Measurements from ENCODE around the gene LNPEP.
"Not testable (repeated sequence)": the region's sequence is repeated elsewhere in the genome, so short reads cannot be mapped to it uniquely, and the experiment has no call there.

LNPEP gene

DNA sequence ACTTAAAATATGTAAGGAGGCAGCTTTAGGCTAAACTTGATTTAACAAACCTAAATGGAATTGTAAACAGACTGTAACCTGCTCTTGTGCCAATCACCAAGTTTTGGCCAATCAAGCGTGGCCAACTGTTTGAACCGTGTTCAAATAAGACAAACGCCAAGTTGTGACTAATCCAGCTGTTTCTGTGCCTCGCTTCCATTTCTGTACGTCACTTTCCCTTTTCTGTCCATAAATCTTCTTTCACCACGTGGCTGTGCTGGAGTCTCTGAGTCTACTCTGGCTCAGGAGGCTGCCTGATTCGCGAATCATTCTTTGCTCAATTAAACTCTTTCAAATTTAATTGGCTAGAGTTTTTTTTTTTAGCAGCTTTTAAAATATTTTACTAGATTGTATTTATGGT is 135.2 kb downstream of the LNPEP start:
- no peak for DNase-seq

DNA sequence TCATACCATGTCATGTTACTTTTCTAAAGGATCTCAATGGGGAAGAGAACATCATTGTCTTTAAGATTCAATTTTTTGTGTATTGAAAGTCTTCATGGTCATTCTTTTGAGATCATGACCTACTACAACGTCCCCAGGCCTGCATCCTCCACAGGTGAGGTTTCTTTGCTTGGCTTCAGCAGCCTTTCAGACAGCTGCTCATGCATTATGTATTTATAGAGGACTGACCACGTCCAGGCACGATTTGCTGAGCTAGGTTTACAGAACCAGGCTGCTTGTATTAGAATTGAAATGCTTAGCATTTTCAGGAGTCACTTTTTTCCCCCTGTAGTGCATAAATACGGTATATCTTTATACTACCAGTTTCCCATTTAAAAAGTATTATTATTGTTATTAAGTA is 136.1 kb downstream of the LNPEP start:
- DNase-seq = no peak

DNA sequence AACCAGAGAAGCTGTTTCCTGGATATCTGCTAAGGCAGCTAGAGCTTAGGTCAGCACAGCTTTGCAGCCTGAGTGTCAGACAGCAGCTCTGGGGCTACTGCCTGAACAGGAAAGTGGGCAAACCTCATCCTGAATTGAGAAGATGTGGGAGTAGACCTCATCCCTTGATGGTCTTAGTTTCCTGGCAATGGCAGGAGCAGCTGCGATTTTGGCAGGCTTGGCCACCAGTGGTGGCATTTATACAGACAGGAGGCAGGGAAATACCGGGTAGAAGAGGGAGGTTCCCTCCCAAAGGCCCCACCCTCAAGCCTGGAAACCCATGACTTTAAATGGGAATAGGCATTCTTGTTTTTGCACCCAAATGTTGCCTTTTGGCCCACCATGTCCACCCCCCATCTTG is 136.8 kb downstream of the LNPEP start:
- DNase-seq = no peak

DNA sequence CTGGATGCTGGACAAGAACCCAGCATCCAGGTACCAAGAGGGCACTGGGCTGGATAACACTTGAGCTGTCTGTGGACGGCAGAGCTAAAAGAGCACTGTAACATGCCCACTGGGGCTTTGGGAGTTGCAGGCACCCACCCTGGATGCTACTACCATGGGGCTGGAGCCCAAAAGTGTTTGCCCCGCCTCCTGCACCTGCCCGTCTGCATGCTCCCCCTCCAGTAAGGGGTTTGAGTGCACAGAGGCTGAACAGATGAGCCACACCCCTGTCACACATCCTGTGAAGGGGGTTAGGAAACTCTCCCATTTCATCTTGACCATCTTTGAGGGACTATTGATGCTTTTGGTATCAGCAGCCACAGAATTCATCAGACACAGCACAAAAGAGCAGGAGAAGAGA is 137.5 kb downstream of the LNPEP start:
- no peak for DNase-seq

DNA sequence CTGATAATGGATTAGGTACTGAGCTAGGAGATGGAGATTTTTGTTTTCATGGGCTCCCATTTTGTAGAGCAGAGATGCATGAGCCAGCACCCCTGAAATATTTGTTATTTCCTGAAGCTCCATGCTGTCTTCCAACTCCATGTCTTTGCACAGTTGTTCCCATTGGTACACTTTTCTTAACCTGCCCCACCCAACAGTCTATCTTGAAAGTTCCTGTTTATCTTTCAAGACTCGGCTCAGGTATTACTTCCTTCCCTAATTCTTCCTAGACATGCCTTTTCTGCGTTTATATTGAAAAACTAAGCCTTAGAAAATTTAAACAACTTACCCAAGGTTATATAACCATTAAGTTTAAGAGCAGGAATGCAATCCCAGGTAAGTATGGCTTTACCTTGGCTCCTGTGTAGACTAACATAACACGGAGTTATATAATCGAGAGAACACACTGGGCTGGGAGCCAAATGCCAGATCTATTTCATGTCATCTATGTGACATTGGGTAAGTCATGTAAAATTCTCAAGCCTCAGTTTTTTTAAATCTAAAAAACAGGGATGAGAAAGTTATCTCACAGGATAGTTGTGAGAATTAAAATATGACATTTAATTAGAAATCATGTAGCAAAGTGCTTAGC is 139.1 kb downstream of the LNPEP start:
- DNase-seq = no peak

DNA sequence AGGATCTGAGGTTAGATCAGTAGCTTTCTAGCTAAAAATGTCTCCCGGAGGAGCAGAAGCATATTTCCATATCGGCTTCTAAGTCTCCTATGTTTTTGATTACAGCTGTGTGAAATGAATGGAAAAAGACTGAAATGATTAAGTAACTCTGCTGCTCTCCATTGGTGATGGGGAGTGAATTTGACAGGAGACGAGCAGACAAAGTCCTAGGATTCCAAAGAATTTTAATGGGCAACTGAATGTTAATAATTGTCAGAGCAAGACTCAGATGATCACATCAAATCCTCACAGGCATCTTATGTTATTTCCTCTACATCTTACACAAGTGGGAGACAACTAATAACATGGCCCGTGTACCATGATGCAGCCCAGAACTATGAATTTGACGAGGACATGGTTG is 139.8 kb downstream of the LNPEP start:
- DNase-seq = no peak

DNA sequence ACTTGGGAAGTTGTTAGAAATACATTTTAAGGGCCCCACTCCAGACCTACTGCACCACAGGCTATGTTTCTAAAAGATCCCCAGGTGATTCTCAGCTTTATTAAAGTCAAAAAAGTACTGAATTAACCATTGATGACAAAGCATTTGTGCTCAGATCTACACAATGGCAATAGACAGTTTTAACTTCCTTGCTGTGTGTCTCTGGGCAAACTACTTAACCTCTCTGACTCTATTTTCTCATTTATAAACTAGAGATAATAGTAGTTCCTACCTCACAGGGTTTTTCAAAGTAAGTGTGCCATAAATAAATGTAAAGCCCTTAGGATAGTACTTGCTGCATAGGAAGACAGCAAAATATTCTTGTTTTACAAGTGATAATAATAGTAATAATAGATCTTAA is 140.2 kb downstream of the LNPEP start:
- no peak for DNase-seq

DNA sequence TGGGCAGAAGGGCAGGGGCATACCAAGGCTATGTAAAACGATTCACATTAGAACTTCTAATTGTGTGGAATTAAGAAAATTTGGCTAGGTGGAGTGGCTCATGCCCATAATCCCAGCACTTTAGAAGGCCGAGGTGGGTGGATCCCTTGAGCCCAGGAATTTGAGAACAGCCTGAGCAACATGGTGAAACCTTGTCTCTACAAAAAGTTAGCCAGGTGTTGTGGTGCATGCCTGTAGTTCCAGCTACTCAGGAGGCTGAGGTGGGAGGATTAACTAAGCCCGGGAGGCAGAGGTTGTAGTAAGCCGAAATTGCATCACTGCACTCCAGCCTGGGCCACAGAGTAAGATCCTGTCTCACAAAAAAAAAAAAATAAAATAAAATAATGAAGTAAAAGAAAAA is 141.4 kb downstream of the LNPEP start:
- no peak for DNase-seq

DNA sequence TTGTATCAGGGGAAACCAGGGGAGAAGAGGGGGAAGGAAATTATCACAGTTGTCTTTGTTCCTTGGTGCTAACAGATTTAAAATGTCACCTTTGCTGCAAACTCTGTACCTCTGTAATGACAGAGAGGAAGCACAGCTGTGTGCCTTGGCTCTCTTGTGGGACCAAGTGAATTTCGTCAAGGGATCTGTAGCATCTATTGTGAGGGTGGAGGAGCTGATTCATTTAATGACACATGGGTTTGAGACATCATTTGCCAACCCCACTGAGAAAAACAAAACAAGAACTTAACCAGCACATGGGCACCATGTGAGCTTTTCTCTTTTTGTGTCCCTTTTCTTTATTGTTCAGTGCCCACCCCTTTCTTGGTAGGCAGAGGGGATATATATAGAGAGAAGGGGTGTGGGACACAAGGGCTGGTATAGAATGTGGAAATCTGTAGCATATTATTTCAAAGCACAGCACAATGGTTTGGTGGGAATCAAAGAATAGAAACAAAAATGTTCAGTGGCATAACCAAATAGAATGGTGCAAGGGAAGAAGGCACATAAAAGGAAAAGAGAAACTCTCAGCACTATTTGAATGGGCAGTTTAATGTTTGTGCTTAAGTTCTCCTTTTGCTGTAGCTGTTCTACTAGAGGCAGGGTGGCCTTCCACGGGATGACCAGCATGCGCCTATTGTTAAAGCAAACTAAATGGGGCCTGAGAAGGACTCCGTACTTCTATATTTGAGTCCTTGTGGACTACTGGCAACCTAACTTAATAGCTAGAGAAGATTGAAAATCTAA is 143.3 kb downstream of the LNPEP start:
- no peak for DNase-seq

DNA sequence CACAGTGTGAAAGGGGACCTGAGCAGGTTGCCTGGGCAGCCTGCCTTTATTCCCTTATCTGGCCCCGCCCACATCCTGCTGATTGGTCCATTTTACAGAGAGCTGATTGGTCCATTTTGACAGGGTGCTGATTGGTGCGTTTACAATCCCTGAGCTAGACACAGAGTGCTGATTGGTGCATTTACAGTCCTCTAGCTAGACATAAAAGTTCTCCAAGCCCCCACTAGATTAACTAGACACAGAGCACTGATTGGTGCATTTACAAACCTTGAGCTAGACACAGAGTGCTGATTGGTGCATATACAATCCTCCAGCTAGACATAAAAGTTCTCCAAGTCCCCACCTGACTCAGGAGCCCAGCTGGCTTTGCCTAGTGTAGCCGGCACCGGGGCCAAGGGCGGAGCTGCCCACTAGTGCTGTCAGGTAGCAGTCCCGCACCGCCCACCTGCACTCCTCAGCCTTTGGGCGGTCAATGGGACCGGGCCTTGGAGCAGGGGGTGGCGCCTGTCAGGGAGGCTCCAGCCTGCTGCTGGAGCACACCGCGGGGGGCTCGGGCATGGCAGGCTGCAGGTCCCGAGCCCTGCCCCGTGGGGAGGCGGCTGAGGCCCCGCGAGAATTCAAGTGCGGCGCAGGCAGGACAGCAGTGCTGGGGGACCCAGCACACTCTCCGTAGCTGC is 149.0 kb downstream of the LNPEP start:
- not testable (repeated sequence) for DNase-seq

DNA sequence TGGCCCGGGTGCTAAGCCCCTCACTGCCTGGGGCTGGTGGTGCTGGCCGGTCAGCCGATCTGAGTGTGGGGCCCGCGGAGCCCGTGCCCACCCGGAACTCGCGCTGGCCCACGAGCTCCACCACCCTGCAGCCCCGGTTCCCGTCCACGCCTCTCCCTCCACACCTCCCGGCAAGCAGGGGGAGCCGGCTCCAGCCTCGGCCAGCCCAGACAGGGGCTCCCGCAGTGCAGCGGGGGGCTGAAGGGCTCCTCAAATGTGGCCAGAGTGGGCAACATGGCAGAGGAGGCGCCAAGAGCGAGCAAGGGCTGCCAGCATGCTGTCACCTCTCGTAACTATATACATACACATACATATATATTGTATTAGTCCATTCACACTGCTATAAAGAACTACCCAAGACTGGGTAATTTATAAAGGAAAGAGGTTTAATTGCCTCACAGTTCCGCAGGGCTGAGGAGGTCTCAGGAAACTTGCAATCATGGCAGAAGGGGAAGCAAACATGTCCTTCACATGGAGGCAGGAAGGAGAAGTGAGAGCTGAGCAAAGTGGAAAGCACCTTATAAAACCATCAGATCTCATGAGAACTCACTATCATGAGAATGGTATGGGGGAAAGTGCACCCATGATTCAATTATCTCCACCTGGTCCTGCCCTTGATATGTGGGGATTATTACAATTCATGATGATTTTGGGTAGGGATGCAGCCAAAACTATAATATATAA is 149.7 kb downstream of the LNPEP start:
- DNase-seq = no peak
